ENCODE data around the gene CCDC126.
"Not testable (repeated sequence)": the region's sequence is repeated elsewhere in the genome, so short reads cannot be mapped to it uniquely, and the experiment has no call there.

CCDC126 gene, protein sequence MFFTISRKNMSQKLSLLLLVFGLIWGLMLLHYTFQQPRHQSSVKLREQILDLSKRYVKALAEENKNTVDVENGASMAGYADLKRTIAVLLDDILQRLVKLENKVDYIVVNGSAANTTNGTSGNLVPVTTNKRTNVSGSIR

DNA sequence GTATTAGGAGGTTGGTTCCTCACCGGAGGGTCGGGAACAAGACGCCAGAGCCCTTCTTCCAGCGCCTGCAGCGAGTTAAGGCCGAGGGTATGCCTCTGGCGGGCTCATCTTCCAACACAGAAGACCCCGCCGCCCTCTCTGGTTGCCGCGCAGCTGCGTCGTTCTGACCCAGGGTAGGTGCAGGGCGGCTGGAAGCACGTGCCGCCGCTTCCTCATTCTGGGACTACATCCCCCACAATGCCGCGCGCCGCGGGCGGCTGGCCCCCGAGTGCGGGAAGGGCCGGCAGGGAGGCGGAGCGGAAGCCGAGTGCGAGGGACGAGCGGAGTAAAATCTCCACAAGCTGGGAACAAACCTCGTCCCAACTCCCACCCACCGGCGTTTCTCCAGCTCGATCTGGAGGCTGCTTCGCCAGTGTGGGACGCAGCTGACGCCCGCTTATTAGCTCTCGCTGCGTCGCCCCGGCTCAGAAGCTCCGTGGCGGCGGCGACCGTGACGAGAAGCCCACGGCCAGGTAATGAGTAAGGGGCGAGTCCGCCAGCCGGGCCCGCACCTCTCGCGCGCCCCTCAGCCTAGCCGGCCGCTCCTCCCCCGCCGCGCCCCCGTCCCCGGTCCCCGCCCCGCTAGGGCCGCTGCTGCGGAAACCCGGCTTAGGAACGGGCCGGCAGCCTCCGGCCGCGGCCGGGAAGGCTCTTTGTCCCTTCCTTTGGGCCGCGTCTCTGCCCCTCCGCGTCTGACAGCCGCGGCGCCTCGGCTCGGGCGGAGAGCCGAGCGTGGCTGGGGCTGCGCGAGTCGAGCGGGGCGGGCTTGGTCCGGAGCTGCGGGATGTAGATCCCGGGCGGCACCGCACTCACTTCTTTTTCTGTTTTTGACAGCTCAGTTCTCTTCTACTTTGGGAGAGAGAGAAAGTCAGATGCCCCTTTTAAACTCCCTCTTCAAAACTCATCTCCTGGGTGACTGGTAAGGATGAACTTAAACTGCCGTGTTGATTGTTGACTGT is at the start of gene CCDC126:
Gene CCDC126, plus strand, starts transcription at position 289 of the 998 bp plus-strand sequence. CDS start 13,934 bp downstream, outside the sequence.
- peak; percentile 94 for DNase-seq (ENCODE audit: low spot score)

DNA sequence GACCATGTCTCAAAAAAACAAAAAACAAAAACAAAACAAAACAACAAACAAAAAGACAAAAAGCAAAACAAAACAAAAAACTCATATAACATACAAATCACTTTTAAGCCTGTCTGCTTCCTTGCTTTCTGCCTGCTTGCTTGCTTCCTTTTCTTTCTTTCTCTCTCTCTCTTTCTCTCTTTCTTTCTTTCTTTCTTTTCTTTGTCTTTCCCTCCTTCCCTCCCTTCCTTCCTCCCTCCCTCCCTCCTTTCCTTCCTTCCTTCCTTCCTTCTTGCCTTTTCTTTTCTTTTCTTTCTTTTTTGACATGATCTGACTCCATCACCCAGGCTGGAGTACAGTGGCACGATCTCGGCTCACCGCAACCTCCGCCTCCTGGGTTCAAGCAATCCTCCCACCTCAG is 49.5 kb upstream of the CCDC126 start:
- DNase-seq (ENCODE audit: low spot score) = no peak

DNA sequence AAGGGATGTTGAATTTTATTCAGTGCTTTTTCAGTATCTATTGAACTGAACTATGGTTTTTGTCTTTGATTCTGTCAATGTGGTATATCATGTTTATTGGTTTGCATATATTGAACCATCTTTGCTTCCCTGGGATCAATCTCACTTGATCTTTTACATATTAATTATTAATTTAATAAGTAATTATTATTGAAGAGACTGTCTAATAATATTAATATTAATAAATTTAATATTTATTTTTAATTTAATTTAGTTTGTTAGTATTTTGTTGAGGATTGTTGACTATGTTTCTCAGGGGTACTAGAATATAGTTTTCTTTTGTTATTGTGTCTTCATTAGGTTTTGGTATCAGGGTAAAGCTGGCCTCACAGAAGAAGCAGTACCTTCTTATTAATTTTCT is 38.9 kb upstream of the CCDC126 start:
- DNase-seq (ENCODE audit: low spot score) = no peak

DNA sequence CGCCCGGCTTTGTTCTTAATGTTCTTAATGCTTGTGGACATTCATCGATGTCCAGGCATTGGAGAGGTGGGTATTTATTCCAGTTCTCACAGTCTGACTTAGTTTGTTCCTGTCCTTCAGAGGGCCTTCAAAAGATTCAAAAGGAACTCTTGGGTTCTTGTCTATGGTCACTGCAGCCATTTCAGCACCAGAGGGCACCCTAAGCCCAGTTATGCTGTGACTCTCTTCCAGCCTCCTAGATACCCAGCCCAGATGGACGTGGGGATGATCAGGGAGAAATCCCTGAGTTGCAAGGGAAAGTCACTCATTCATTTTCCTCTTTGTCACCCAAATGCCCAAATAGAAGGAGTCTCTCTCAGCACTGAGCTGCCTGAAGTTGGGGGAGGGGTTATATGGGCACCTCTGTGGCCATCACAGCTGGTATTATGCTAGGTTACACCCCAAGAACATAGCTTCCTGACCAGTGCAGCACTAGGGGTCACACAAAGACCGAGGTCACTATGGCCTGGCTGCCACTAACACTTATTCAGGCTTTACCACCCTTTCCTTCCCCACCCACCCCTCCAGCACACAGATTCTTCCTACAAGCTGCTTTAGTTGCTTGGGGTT is 26.5 kb upstream of the CCDC126 start:
- peak; percentile 75 for DNase-seq (ENCODE audit: low spot score)

DNA sequence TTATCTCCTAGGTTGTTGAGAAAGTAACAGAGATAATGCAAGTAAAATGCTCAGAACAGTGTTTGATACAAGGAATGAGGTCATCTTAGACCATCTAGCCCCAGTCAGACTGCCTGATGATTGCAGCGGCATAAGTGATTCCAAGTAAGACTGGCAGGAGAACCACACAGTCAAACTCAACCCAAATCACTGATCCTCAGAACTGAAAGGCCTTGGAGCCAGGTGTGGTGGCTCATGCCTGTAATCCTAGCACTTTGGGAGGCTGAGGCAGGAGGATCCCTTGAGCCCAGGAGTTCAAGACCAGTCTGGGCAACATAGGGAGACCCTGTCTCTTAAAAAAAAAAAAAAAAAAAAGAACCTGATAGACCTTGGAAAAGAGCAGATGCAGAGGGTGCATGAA is 15.2 kb upstream of the CCDC126 start:
- not testable (repeated sequence) for DNase-seq (ENCODE audit: low spot score)

DNA sequence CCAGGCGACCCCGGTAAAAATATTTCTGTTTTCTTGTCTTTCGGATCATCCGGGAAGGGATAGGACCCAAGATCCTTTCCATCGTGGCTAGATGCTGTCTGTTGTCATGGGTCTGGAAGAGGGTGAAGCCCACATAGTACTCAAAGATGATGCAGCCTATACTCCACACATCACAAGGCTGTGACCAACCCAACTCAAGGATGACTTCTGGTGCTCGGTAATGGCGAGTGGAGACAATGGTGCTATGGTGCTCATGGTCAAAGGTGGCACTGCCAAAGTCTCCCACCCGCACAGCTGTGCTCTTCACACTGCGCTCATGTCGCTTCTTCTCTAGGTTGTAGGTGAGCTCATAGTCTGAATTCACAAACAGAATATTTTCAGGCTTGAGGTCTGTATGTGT is 11.9 kb upstream of the CCDC126 start:
- DNase-seq (ENCODE audit: low spot score) = not testable (repeated sequence)

DNA sequence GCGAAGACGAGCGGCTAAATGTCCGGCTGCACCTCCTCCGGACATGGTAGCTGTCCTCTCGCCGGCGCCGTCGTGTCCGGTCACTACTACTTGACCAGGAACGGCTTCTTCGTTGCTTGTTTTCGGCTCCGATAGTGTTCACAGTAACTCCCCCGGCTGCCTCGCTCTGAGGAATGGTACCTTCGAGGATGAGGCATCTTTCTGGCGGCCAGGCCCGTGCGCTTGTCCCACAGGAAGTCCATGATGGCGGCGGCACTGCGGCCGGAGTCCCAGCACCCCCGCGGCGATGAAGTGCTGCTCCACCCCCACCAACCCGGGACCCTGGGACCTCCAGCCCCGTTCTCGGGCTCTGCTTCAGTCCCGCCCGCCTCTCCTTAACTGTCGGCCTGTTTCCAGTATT is 11.0 kb upstream of the CCDC126 start:
- no peak for DNase-seq (ENCODE audit: low spot score)

DNA sequence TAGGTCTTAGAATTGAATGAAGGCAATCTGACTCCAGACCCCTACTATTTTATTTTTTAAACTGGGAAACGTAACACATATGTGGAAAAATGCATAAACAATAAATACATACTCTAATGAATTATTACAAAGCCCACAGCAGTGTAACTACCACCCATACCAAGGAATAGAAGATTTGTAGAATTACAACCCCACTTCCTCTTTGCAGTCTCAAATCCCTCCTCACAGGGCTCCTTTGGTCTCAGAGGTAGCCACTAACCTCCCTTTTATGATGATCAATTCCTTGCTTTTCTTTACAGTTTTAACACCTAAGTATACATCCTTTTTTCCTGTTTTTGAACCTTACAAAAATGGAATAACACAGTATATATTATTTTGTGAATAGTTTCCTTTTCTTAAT is 6.7 kb upstream of the CCDC126 start:
- no peak for DNase-seq (ENCODE audit: low spot score)

DNA sequence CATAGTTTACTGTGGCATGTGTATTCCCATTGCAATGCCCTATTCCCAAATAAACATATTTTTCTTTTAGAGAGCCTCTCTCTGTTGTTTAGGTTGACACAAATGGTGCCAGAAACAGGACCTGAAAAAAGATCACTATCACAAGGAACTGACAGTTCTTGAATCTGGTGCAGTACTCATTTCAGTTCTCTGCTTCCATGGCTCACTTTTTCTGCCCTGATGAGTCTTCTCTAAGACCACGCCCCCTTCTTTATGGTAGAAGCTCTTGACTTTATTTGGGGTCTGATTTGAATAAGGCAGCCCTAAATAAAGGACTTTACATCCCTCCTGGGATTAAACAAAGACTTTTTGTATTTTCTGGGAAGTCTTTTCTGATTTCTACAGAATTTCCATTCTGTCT is 3.5 kb upstream of the CCDC126 start:
- no peak for DNase-seq (ENCODE audit: low spot score)

DNA sequence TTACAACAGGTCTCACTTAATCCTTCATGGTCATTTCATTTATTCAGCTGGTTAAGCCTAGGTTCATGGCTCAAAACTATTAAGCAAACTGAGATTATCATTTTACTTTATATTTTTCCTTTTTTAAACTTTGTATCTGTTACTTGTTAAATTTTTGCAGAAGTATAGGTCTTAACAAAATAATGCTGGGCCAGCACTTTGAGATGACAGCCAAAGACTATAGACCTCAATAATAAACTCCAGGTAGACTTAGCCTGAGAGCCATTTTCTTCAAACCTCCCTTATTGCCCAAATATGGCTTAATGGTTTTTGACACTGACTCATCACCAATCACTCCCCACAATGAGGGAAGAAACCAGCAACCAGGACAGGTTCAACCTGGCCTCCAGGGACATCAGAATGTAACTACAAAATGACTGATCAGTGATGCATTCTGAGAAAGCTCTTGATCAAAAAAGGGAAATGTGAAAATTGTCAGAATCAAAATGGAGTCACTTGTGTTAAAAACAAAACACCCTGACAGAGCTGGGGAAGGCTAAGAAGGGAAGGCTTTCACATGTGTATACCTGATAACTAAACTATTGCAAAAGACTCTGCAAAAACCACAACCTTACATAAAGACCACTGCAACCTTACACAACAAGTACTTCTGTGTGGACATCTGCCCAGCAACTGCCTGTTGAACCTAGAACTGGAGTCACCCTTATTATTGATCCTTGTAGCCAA is 2.1 kb upstream of the CCDC126 start:
- peak; percentile 72 for DNase-seq (ENCODE audit: low spot score)

DNA sequence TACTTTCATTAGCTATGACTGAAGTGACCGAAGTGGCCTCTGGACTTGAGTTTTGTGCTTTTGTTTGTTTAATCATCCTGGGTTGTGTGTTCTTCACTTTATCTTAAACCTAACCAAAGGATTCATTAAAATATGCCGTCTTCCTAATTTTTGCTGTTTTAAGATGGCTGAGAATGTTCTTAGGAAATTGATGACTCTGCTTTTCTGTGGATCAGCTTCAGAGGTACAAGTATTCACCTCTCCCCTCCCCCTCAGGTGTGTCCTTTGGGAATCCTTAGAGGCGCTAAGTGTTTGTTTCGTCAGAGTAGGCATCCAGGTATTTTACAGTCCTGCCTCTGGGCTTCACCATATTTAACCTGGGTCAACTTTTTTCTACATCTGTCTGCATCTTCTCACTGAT is 1.1 kb downstream of the CCDC126 start:
- DNase-seq (ENCODE audit: low spot score) = peak; percentile 43

DNA sequence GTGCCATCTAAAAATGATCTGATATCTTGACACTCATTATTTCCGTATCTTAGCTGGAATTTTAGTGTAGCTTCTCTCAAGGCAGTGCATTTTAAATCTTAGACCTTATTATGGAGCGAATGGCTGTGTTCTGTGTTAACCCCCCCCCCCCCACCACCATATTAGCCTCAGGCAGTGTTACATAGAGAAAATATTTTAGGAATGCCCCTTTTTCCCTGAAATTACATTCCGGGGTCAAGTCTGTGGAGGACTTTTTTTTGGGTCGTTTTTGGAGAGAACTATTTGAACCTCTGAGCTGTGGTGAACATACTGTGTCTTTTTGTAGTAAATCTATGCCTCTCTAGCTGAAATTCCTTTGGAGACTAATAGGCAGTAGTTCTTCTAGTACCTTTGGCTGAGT is 3.1 kb downstream of the CCDC126 start:
- DNase-seq (ENCODE audit: low spot score) = no peak

DNA sequence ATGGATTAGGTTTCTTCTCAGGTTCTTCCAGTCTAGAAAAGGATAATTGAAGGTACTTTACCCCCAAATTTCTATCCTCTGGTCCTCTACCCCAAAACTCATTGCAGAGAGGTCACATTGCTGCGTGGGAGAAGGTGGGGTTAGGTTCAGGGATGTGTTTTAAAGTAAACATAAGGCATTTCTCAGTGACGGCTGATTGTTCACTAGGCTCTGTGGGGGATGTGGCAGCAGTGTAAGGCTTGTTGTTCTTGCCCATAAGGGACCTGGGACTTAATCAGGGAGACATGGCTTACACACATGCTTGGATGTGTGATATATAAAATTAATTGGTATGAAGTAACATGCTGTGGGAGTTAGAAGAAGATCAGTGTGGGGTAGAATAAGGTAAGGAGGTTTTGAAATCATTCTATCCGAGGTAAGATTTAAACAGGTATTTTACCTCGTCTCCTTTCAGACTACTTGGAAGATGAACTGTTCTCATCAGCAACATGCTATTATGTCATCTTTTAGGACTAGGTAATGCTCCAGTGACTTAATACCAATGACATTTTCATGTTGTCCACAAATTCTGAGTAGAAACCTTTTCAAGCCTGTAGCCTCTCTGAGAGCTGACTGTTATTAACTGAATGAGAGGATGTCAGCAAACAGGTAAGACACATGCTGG is 6.6 kb downstream of the CCDC126 start:
- DNase-seq (ENCODE audit: low spot score) = no peak

DNA sequence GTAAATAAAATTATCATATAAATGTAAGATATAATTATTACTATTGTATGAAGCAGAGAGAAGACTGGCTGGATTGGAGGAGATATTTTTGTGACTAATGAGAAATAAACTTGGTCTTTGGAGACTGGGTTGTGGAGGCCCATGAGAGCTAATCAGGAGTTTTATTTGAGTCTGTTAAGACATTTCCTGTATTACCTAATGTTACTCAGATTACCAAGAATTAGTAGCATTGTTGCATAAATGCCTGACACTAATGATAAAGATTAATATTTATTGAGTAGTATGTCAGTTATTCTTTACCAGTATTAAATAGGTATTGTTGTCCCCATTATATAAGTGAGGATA is 7.1 kb downstream of the CCDC126 start:
- DNase-seq (ENCODE audit: low spot score) = no peak

DNA sequence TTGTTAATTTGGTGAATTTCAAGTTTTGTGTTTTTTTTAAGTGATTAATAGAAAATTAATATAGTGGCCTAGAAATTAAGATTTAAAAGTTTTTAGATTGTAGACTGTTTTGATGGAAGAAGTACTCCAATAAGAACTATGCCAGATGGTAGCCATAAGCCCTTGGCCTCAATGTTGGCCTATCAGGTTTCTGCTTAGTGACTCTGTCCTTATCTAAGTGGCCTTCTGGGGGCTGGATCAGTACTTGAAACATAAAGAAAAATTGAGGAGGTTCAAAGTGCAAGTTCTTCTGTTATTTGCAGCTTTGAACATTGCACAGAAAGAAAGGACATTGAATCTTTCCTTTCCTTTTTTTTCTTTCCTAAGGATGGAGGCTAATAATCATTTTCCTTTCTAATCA is 9.9 kb downstream of the CCDC126 start:
- DNase-seq (ENCODE audit: low spot score) = no peak

DNA sequence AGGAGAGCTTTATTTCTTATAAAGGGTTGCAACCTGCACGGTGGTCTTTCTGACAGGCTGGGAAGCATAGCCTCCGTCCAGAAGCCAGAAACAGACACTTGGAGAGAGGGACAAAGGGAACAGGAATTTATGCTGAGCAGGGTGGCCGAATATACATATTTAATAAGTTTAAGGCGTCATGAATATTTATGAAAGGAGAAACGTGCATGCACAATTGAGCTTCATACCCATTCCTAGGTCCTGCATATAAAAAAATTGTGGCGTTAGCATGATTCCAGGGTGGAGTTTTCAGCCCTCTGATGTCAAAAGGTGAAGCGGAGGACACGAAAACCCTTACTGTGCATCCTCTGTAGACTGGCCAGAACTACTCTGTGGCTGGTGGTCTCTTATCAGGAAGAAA is 10.7 kb downstream of the CCDC126 start:
- DNase-seq (ENCODE audit: low spot score) = no peak

DNA sequence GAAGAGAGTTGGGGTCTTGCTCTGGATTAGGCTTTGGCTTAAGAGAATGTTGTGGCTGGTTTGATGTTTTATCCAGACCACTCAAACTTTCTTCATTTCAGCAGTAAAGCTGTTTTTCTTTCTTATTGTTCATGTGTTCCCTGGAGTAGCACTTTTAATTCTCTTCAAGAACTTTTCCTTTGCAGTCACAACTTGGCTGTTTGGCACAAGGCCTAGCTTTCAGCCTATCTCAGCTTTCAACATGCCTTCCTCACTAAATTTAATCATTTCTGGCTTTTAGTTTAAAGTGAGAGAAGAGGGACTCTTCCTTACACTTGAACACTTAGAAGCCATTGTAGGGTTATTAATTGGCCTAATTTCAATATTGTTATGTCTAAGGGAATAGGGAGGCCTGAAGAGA is 18.1 kb downstream of the CCDC126 start:
- no peak for DNase-seq (ENCODE audit: low spot score)

DNA sequence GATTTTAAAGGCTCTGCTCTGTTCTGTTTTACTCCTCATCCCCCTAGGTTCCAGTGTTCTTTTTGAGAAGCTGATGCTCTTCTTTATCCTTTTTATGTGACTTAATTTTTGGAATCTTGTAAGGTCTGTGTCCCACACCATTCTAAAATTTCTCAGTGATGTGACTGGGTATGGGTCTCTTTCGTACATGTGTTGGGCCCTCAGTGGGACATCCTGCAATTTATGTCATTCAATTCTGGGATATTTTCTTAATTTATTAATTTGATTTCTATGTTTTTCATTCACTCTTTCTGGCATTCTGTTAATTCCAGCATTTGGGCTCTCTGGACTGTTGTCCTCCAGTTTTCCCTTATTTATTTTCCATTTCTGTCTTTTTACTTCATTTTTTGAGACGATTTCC is 19.4 kb downstream of the CCDC126 start:
- no peak for DNase-seq (ENCODE audit: low spot score)

DNA sequence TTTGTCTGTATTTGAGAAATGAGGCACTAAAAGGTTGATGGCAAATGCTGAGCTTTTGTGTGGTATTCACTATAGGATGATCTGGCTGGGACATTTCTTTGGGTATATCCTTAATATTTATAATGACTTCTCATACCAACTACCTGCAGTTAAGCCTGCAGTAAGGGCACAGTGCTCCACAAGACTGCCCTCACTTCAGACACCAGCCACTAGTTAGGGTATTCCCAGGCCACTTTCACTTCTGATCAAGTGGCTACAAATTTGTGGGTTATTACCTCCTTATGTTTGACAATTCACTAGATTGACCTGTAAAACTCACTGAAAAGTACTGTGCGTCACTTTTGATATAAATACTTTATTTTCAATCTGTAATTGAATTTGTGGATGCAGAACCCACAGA is 20.3 kb downstream of the CCDC126 start:
- no peak for DNase-seq (ENCODE audit: low spot score)

DNA sequence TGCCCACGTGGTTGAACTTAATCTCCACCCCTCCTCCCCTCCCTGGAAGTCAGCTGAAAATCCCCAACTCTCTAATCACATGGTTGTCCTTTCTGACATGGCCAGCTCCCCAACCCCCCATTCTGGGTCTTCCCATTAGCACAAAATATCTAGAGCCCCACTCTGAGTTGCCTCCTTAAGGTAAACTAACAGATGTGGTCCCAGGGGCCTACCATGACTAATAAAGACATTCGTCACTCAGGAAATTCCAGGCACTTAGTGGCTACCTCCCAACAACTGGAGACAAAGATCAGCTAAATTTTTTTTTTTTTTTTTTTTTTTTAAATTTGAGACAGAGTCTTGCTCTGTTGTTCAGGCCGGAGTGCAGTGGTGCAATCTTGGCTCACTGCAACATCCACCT is 21.1 kb downstream of the CCDC126 start:
- no peak for DNase-seq (ENCODE audit: low spot score)

DNA sequence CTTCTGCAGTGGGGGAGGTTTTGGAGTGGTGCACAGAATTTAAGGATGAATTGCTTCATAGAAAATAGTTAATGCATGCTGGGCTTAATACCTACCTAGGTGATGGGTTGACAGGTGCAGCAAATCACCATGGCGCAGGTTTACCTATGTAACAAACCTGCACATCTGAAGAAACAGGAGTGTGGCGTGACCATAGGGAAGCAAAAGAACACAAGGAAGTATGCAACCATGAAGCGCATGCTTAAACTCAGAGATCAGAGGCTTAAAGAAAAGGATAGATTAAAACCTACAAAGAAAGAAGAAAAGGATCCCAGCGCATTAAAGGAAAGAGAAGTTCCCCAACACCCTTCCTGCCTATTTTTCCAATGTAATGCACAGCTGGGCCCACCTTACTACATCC is 22.0 kb downstream of the CCDC126 start:
- no peak for DNase-seq (ENCODE audit: low spot score)

DNA sequence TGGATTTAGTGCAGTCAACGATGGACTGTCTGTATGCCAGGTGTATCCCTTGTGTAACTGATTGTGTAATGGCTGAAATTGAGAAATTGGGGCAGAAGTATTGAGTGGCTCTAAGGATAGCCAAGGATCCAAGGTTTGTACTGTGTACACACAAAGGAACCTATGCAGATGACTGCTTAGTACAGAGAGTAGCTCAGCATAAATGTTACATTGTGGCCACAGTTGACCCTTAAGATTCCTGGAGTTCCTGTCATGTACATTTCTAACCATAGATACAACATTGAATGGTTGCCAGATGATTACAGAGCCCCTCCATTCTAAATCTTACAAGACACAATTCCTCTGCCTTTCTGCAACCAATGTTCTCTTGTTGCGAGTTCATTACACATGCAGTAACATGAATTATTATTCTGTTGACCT is 25.3 kb downstream of the CCDC126 start:
- no peak for DNase-seq (ENCODE audit: low spot score)

All from SW480 (cell line).